ENCODE data around the gene RPTOR. TPM values are rescaled to one million over a fixed set of nuclear protein-coding genes. Genes with fewer than 3 reads are reported as not detected.

RPTOR gene
- polyA plus RNA-seq, 1 donor from 2014 or later = 8.0 TPM

- Histone ChIP-seq H3K27ac (ENCODE audit: low read length) (no peak overlapping the region), H3K79me2 (replicated peaks; ENCODE audit: insufficient read depth, low read length) (no peaks in the 10 kb centered on the region), H3K4me3 (ENCODE audit: low read length) (no peak overlapping the region), H3F3A (ENCODE audit: insufficient read depth, low read length, poor library complexity, severe bottlenecking) (no peaks in the 10 kb centered on the region), H2AFZ (ENCODE audit: low read depth, low read length) (no peak overlapping the region), H3K36me3 (ENCODE audit: insufficient read depth, low read length) (no peaks in the 10 kb centered on the region), H3K9ac (ENCODE audit: low read length) (no peak overlapping the region), H3K9me3 (ENCODE audit: low read length) (no peaks in the 10 kb centered on the region), H4K20me1 (ENCODE audit: insufficient read depth) (no peaks in the 10 kb centered on the region), H3K9me2 (ENCODE audit: insufficient read depth, low read length) (no peaks in the 10 kb centered on the region), H3K27me3 (ENCODE audit: insufficient read depth, low read depth, low read length) (no peaks in the 10 kb centered on the region), H3K4me2 (ENCODE audit: low read length) (no peak overlapping the region)
- TF ChIP-seq EZH2 (IDR thresholded peaks at IDR 0.05; ENCODE audit: borderline replicate concordance, insufficient read depth, low read length, poor library complexity, severe bottlenecking) (no peak), SMC3 (conservative IDR thresholded peaks at IDR 0.05; ENCODE audit: poor library complexity) (no peak), CTCF (IDR thresholded peaks at IDR 0.05; ENCODE audit: poor library complexity, severe bottlenecking) (no peak), TAF1 (IDR thresholded peaks at IDR 0.05; ENCODE audit: low read depth) (no peak), MXI1 (conservative IDR thresholded peaks at IDR 0.05; ENCODE audit: poor library complexity, severe bottlenecking) (no peak), EP300 (conservative IDR thresholded peaks at IDR 0.05; ENCODE audit: poor library complexity, severe bottlenecking) (no peak), REST (IDR thresholded peaks at IDR 0.05; ENCODE audit: borderline replicate concordance) (no peak), POLR2AphosphoS5 (IDR thresholded peaks at IDR 0.05) (no peak)
Measured at GRCh38 chr17:80871341-80871740, 326.7 kb downstream of the RPTOR start.

- Histone ChIP-seq H3K9me2 (ENCODE audit: insufficient read depth, low read length) (no peaks in the 10 kb centered on the region), H3K27me3 (ENCODE audit: insufficient read depth, low read depth, low read length) (no peaks in the 10 kb centered on the region), H2AFZ (ENCODE audit: low read depth, low read length) (no peak overlapping the region), H3F3A (ENCODE audit: insufficient read depth, low read length, poor library complexity, severe bottlenecking) (no peaks in the 10 kb centered on the region), H3K79me2 (replicated peaks; ENCODE audit: insufficient read depth, low read length) (no peaks in the 10 kb centered on the region), H3K9me3 (ENCODE audit: low read length) (no peaks in the 10 kb centered on the region), H3K4me3 (ENCODE audit: low read length) (no peak overlapping the region), H3K4me2 (ENCODE audit: low read length) (no peak overlapping the region), H3K9ac (ENCODE audit: low read length) (no peak overlapping the region), H4K20me1 (ENCODE audit: insufficient read depth) (no peaks in the 10 kb centered on the region), H3K36me3 (ENCODE audit: insufficient read depth, low read length) (no peaks in the 10 kb centered on the region), H3K27ac (ENCODE audit: low read length) (no peak overlapping the region)
- TF ChIP-seq EZH2 (IDR thresholded peaks at IDR 0.05; ENCODE audit: borderline replicate concordance, insufficient read depth, low read length, poor library complexity, severe bottlenecking) (no peak), CTCF (IDR thresholded peaks at IDR 0.05; ENCODE audit: poor library complexity, severe bottlenecking) (no peak), TAF1 (IDR thresholded peaks at IDR 0.05; ENCODE audit: low read depth) (no peak), SMC3 (conservative IDR thresholded peaks at IDR 0.05; ENCODE audit: poor library complexity) (no peak), POLR2AphosphoS5 (IDR thresholded peaks at IDR 0.05) (no peak), RAD21 (conservative IDR thresholded peaks at IDR 0.05) (no peak), EP300 (conservative IDR thresholded peaks at IDR 0.05; ENCODE audit: poor library complexity, severe bottlenecking) (no peak), MXI1 (conservative IDR thresholded peaks at IDR 0.05; ENCODE audit: poor library complexity, severe bottlenecking) (no peak)
Measured at GRCh38 chr17:80872001-80872500, 327.4 kb downstream of the RPTOR start.
